ENCODE results near the gene WNK4.
A peak's percentile ranks its signal among the peaks of the same experiment; 100 is the strongest.

WNK4 gene

GRCh38 chr17:42795061-42795460, 14.7 kb downstream of the WNK4 start:
- H3K27ac ChIP-seq: no peak overlapping the region
- H3K9ac ChIP-seq: no peak overlapping the region
- H3K36me3 ChIP-seq (ENCODE audit: insufficient read depth): no peaks in the 10 kb centered on the region
- no peak overlapping the region for H3K4me3 ChIP-seq (IDR thresholded peaks at IDR 0.05; ENCODE audit: insufficient read depth, low read depth, low read length)
- peaks cover 13% of the 10 kb centered on the region for H3K4me1 ChIP-seq (ENCODE audit: low read depth, poor library complexity, severe bottlenecking)
- TF ChIP-seq CTCF (conservative IDR thresholded peaks at IDR 0.05; ENCODE audit: low read depth, low read length): no peak
- H3K79me2 ChIP-seq (ENCODE audit: insufficient read depth, low read depth): no peaks in the 10 kb centered on the region; the same call in 1 of the 2 replicates
- no peak overlapping the region for H2AFZ ChIP-seq (ENCODE audit: low read depth)
- no peaks in the 10 kb centered on the region for H4K20me1 ChIP-seq (ENCODE audit: insufficient read depth)
- no peaks in the 10 kb centered on the region for H3K27me3 ChIP-seq (ENCODE audit: insufficient read depth, low read depth)
- H3K4me2 ChIP-seq: no peak overlapping the region

- H3K9ac ChIP-seq: no peak overlapping the region
- H3K79me2 ChIP-seq (ENCODE audit: insufficient read depth, low read depth): no peaks in the 10 kb centered on the region; the same call in 1 of the 2 replicates
- H2AFZ ChIP-seq (ENCODE audit: low read depth): no peak overlapping the region
- peaks cover 13% of the 10 kb centered on the region for H3K4me1 ChIP-seq (ENCODE audit: low read depth, poor library complexity, severe bottlenecking)
- no peaks in the 10 kb centered on the region for H4K20me1 ChIP-seq (ENCODE audit: insufficient read depth)
- H3K4me2 ChIP-seq: no peak overlapping the region
- H3K4me3 ChIP-seq (IDR thresholded peaks at IDR 0.05; ENCODE audit: insufficient read depth, low read depth, low read length): no peak overlapping the region
- no peak for TF ChIP-seq CTCF (conservative IDR thresholded peaks at IDR 0.05; ENCODE audit: low read depth, low read length)
- H3K36me3 ChIP-seq (ENCODE audit: insufficient read depth): no peaks in the 10 kb centered on the region
- H3K27ac ChIP-seq: no peak overlapping the region
- no peaks in the 10 kb centered on the region for H3K27me3 ChIP-seq (ENCODE audit: insufficient read depth, low read depth)
Observed at GRCh38 chr17:42795465-42795864, 15.1 kb downstream of the WNK4 start.

GRCh38 chr17:42796066-42796758, 15.8 kb downstream of the WNK4 start:
- no peak overlapping the region for H3K9ac ChIP-seq
- no peaks in the 10 kb centered on the region for H3K27me3 ChIP-seq (ENCODE audit: insufficient read depth, low read depth)
- no peak overlapping the region for H3K27ac ChIP-seq
- H3K79me2 ChIP-seq (ENCODE audit: insufficient read depth, low read depth): no peaks in the 10 kb centered on the region; the same call in 1 of the 2 replicates
- no peaks in the 10 kb centered on the region for H3K36me3 ChIP-seq (ENCODE audit: insufficient read depth)
- TF ChIP-seq CTCF (conservative IDR thresholded peaks at IDR 0.05; ENCODE audit: low read depth, low read length): no peak
- H3K4me2 ChIP-seq: no peak overlapping the region
- H4K20me1 ChIP-seq (ENCODE audit: insufficient read depth): no peaks in the 10 kb centered on the region
- H3K4me3 ChIP-seq (IDR thresholded peaks at IDR 0.05; ENCODE audit: insufficient read depth, low read depth, low read length): no peak overlapping the region
- peaks cover 13% of the 10 kb centered on the region for H3K4me1 ChIP-seq (ENCODE audit: low read depth, poor library complexity, severe bottlenecking)
- H2AFZ ChIP-seq (ENCODE audit: low read depth): no peak overlapping the region

GRCh38 chr17:42797067-42798007, 16.9 kb downstream of the WNK4 start:
- Histone ChIP-seq H2AFZ (ENCODE audit: low read depth) (peak overlapping the region; percentile 71; the same call in 1 of the 2 replicates), H3K9ac (peak overlapping the region; percentile 81; the same call in 1 of the 2 replicates), H4K20me1 (ENCODE audit: insufficient read depth) (no peaks in the 10 kb centered on the region), H3K4me1 (ENCODE audit: low read depth, poor library complexity, severe bottlenecking) (peaks cover 13% of the 10 kb centered on the region), H3K36me3 (ENCODE audit: insufficient read depth) (no peaks in the 10 kb centered on the region), H3K4me3 (IDR thresholded peaks at IDR 0.05; ENCODE audit: insufficient read depth, low read depth, low read length) (no peak overlapping the region), H3K4me2 (peak overlapping the region; percentile 98), H3K27me3 (ENCODE audit: insufficient read depth, low read depth) (no peaks in the 10 kb centered on the region), H3K27ac (no peak overlapping the region), H3K79me2 (ENCODE audit: insufficient read depth, low read depth) (no peaks in the 10 kb centered on the region; the same call in 1 of the 2 replicates)
- TF ChIP-seq CTCF (conservative IDR thresholded peaks at IDR 0.05; ENCODE audit: low read depth, low read length): no peak
